Parathyroid adenoma (tissue), 2 donors: ENCODE results near the gene DPYSL4.

ENCODE experiments used
- H2AFZ ChIP-seq: fragments of 300-600 bp; sonication (generic); one replicate; pipeline ENCODE4 v1.7.0; 2017; ENCODE audit warnings: antibody characterized with exemption, mild to moderate bottlenecking
- H3K27ac ChIP-seq: fragments of 300-600 bp; sonication (generic); one replicate; pipeline ENCODE4 v1.7.0; 2017
- H3K27me3 ChIP-seq: fragments of 300-600 bp; sonication (generic); one replicate; pipeline ENCODE4 v1.7.0; 2017; ENCODE audit warnings: low read length; ENCODE audit not compliant: control insufficient read depth, insufficient read depth
- H3K36me3 ChIP-seq: fragments of 300-600 bp; sonication (generic); one replicate; pipeline ENCODE4 v1.7.0; 2017; ENCODE audit warnings: low read length; ENCODE audit not compliant: control insufficient read depth, insufficient read depth
- H3K4me1 ChIP-seq: fragments of 300-600 bp; sonication (generic); one replicate; pipeline ENCODE4 v1.7.0; 2017; ENCODE audit warnings: control low read depth
- H3K4me2 ChIP-seq: fragments of 300-600 bp; sonication (generic); one replicate; pipeline ENCODE4 v1.7.0; 2017; ENCODE audit warnings: low read length
- H3K4me3 ChIP-seq: fragments of 300-600 bp; sonication (generic); one replicate; pipeline ENCODE4 v1.7.0; 2017; ENCODE audit warnings: low read depth, low read length
- H3K79me2 ChIP-seq: fragments of 300-600 bp; sonication (generic); one replicate; pipeline ENCODE4 v1.7.0; 2017; ENCODE audit warnings: control low read depth
- H3K9ac ChIP-seq: fragments of 300-600 bp; sonication (generic); one replicate; pipeline ENCODE4 v1.7.0; 2017; ENCODE audit warnings: mild to moderate bottlenecking
- H3K9me3 ChIP-seq: fragments of 300-600 bp; sonication (generic); one replicate; pipeline ENCODE4 v1.7.0; 2017; ENCODE audit warnings: low read length; ENCODE audit not compliant: control insufficient read depth
- TF ChIP-seq, protein P1 (sequence below): fragments of 300-600 bp; sonication (generic); IDR thresholded peaks from one replicate; pipeline ENCODE4 v1.7.0; 2017; ENCODE audit warnings: antibody characterized with exemption, mild to moderate bottlenecking
- donor health status: primary hyperparathyroidism.

The DPYSL4 gene

DNA sequence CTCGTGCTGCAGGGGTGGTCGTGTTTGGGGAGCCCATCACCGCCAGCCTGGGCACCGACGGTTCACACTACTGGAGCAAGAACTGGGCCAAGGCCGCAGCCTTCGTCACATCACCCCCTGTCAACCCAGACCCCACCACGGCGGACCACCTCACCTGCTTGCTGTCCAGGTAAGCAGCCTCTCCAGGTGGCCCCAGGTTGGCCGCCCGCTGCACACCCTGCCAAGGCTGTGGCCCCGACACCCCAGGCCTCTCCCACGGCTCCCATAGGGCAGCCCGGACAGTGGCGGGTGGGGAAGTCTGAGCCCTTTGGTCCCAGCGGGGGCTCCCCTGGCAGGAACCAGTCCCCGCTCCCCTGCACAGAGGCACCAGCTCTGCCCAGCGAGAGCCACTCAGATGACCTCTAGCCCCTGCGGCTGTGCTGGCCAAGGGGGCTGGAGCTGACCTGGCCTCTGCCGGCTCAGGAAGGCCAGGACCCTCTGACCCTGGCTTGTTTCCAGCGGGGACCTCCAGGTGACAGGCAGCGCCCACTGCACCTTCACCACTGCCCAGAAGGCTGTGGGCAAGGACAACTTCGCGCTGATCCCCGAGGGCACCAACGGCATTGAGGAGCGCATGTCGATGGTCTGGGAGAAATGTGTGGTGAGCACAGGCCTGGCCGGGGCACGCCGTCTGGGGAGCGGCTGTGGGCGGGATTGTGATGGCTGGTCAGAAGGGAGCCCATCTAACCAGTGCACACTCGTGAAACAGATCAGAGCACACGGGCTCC is 13.8 kb downstream of the DPYSL4 start:
- no peaks in the 10 kb centered on the region for H3K79me2 ChIP-seq
- H3K4me3 ChIP-seq, result no peak overlapping the region
- no peaks in the 10 kb centered on the region for H3K9me3 ChIP-seq
- H3K4me2 ChIP-seq, result no peak overlapping the region
- no peak overlapping the region for H3K27ac ChIP-seq
- no peaks in the 10 kb centered on the region for H3K27me3 ChIP-seq
- no peak overlapping the region for H2AFZ ChIP-seq
- no peaks in the 10 kb centered on the region for H3K36me3 ChIP-seq
- no peak overlapping the region for H3K9ac ChIP-seq
- H3K4me1 ChIP-seq, result no peaks in the 10 kb centered on the region
- TF ChIP-seq, protein P1, sequence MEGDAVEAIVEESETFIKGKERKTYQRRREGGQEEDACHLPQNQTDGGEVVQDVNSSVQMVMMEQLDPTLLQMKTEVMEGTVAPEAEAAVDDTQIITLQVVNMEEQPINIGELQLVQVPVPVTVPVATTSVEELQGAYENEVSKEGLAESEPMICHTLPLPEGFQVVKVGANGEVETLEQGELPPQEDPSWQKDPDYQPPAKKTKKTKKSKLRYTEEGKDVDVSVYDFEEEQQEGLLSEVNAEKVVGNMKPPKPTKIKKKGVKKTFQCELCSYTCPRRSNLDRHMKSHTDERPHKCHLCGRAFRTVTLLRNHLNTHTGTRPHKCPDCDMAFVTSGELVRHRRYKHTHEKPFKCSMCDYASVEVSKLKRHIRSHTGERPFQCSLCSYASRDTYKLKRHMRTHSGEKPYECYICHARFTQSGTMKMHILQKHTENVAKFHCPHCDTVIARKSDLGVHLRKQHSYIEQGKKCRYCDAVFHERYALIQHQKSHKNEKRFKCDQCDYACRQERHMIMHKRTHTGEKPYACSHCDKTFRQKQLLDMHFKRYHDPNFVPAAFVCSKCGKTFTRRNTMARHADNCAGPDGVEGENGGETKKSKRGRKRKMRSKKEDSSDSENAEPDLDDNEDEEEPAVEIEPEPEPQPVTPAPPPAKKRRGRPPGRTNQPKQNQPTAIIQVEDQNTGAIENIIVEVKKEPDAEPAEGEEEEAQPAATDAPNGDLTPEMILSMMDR, result no peak

- Histone ChIP-seq H3K4me3 (no peak overlapping the region), H3K9ac (no peak overlapping the region), H3K27me3 (no peaks in the 10 kb centered on the region), H3K4me2 (no peak overlapping the region), H3K9me3 (no peaks in the 10 kb centered on the region), H2AFZ (no peak overlapping the region), H3K4me1 (no peaks in the 10 kb centered on the region), H3K27ac (no peak overlapping the region), H3K79me2 (no peaks in the 10 kb centered on the region), H3K36me3 (no peaks in the 10 kb centered on the region)
- TF ChIP-seq, protein P1, result no peak
Measured at GRCh38 chr10:132201111-132201969, 14.6 kb downstream of the DPYSL4 start.

DNA sequence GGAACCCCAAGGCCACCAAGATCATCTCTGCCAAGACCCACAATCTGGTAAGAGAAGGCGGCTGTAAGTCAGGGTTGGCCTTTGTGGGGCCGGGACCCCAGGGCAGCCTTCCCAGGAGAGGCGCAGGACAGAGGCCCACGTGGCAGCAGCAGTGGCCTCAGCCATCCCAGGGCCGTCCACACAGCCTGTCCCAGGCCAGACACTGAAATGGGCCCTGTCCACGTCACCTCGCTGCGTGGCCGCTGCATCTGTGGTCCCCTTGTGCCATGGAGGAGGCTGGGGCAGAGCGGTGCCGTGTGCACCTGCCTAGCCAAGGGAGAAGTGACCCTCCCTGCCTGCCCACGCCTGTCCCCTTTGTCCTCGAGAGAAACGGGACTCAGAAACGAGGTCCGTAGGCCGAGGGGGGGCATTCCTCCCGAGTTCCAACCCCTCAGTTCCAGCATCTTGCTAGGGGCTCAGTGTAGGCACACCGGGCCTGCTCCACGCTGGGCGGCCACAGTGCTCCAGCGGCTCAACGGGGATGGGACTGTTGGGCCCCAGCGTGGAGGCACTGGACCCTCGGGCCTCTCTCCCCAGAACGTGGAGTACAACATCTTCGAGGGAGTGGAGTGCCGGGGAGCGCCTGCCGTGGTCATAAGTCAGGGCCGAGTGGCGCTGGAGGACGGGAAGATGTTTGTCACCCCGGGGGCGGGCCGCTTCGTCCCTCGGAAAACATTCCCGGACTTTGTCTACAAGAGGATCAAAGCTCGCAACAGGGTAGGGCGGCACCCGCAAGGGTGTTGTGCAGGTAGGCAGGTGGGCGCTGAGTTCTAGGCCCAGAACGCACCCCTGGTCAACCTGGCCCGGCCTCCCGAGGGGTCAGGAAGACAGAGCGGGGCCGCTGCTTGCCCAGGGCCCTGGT is 15.6 kb downstream of the DPYSL4 start:
- no peak overlapping the region for H3K4me2 ChIP-seq

GRCh38 chr10:132203256-132204077 is 16.7 kb downstream of the DPYSL4 start:
- H3K9ac ChIP-seq, result no peak overlapping the region
- H3K27me3 ChIP-seq, result no peaks in the 10 kb centered on the region
- no peak overlapping the region for H3K4me3 ChIP-seq
- H3K27ac ChIP-seq, result no peak overlapping the region
- no peaks in the 10 kb centered on the region for H3K9me3 ChIP-seq
- no peak overlapping the region for H3K4me2 ChIP-seq
- H2AFZ ChIP-seq, result no peak overlapping the region
- H3K79me2 ChIP-seq, result no peaks in the 10 kb centered on the region
- TF ChIP-seq, protein P1, result no peak
- H3K4me1 ChIP-seq, result no peaks in the 10 kb centered on the region
- H3K36me3 ChIP-seq, result no peaks in the 10 kb centered on the region

More for the DNA sequence above, 15.6 kb downstream of the DPYSL4 start:
- Histone ChIP-seq H3K9ac (no peak overlapping the region), H3K4me1 (no peaks in the 10 kb centered on the region), H3K27ac (no peak overlapping the region), H2AFZ (no peak overlapping the region), H3K79me2 (no peaks in the 10 kb centered on the region), H3K36me3 (no peaks in the 10 kb centered on the region), H3K9me3 (no peaks in the 10 kb centered on the region), H3K4me3 (no peak overlapping the region), H3K27me3 (no peaks in the 10 kb centered on the region)
- TF ChIP-seq, protein P1, result no peak
